HG03039 (cell line): ENCODE results near the gene LUZP1.

Experiments used
- ATAC-seq: cut with Tn5 transposase; IDR thresholded peaks from one replicate; pipeline ENCODE4 v1.9.1; 2021; ENCODE audit warnings: mild to moderate bottlenecking, moderate library complexity; ENCODE audit not compliant: unreplicated experiment

The LUZP1 gene

DNA sequence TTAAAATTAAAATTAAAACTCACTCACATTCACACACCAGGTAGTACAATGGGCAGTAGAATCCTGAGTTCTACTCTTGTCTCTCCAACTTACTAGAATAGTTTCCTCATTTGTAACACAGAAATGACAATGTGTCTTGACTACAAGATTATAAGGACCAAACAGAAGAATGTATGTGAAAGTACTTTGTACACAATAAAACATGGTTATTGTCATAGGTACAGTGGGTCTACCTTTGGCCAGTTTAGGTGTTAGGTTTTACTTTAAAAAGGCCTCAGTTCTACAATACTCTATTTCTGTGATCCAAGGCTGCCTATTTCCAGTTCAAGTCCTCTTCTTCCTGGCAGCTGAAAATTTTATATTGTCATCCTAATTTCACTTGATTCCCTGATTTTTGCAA, 50.2 kb downstream of the LUZP1 start:
- no peak for ATAC-seq

- no peak for ATAC-seq
These were observed 51.5 kb downstream of the LUZP1 start for GRCh38 chr1:23116921-23117699.

DNA sequence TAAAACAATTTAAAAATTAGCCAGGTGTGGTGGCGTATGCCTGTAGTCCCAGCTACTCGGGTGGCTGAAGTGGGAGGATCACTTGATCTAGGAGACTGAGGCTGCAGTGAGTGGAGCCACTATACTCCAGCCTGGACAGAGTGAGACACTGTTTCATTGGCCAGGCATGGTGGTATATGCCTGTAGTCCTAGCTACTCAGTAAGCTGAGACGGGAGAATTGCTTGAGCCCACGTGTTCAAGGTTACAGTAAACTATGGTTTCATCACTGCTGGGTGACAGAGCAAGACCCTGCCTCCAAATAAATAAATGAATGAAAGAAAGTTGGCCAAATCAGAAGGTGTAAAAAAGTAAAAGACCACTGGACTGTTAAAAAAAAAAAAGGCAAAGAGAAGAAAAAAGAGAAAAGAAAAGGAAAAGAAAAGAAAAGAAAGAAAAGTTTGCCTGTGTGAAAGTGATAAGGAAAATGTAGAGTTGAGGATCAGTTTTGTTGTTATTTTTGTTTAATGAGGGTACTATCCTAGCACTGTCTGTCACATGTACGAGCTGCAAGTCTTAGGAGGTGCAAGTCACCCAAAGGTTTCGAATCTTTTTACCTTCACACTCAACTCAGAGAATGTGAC, 52.3 kb downstream of the LUZP1 start:
- ATAC-seq, result no peak

DNA sequence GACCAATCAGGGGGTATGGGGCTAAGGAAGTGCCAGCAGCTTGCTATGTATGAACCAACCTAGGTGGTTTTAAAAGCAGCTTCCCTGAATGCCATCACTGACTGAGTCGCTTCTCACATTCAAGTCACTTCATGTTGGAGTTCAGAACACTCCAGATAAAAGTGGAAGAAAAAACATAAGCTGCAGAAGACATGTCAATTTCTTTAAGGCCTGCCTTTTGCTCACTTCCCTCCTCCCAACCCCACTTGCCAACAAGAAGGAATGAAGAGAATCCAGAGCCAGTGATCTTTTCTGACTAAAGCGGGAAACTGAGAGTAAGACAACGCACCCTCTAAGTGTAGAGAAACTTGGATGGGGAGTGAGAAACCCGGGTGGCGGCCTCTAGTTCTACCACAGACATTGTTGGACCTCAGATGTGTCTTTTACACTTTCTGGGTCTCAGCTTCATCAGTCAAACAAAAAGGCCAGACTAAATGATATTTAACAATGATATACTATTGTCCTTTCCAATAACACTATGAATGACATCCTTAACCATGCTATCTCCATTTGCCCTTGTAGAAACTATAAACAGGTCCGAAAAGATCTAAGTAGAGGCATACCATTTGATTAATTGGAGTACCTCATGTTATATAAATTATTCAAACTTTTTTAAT, 54.1 kb downstream of the LUZP1 start:
- ATAC-seq, result no peak

GRCh38 chr1:23111600-23112535, 56.8 kb downstream of the LUZP1 start:
- no peak for ATAC-seq

- ATAC-seq, result no peak
These were observed 58.3 kb downstream of the LUZP1 start for GRCh38 chr1:23110391-23110790.

GRCh38 chr1:23108918-23109533, 59.6 kb downstream of the LUZP1 start:
- no peak for ATAC-seq

DNA sequence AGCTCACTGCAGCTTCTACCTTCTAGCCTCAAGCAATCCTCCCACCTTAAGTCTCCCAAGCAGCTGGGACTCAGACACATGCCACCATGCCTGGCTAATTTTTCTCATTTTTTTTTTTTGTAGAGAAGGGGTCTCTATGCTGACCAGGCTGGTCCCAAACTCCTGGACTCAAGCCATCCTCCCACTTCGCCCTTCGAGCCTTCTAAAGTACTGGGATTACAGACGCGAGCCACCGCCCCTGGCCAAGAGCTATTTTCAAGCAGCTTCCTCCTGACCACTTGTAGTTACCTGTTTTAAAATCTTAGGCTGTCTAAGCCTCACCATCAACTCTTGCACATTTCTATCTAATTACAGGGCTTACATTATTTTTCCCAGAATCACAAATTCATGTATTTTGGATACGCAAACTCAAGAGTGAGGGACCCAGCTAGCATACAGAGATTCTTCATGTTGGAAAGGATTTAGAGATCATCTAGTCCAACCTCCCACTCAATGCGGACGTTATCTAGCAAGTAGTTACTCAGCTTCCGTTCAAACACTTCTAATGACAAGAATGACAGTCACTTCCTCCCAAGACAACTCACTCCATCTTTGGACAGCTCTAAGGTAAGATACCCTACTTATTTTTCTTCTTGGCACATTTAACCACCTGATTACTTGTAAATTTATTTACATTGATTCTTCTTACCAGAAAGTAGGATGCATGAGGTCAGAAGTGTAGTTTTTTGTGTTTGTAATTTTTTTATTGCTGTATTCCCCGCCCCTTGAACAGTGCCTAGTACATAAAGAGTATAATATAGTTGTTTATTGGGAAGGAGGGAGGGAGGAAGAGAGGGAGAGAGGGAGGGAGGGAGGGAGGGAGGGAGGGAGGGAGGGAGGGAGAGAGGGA, 65.4 kb downstream of the LUZP1 start:
- ATAC-seq, result no peak

DNA sequence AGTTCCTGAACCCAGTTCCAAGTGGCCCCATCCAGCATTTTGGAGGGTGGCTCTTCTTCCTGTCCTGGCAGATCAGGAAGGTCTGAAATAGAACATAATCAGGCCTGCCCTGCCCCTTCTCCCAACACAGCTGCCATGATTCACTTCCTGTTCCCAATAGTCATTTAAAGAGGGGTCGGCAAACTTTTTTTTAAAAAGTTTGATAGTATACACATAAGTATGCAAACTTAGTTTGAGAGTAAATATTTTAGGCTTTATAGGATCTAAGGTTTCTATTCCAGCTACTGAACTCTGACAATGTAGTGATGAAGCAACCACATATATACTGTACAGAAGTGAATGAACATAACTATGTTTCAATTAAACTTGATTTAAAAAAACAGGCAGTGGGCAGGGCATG, 66.4 kb downstream of the LUZP1 start:
- no peak for ATAC-seq

- ATAC-seq, result no peak
These were observed 66.8 kb downstream of the LUZP1 start for GRCh38 chr1:23101887-23102286.

- ATAC-seq, result no peak
These were observed 67.4 kb downstream of the LUZP1 start for GRCh38 chr1:23101101-23101827.

GRCh38 chr1:23100074-23100748, 68.4 kb downstream of the LUZP1 start:
- ATAC-seq, result no peak

DNA sequence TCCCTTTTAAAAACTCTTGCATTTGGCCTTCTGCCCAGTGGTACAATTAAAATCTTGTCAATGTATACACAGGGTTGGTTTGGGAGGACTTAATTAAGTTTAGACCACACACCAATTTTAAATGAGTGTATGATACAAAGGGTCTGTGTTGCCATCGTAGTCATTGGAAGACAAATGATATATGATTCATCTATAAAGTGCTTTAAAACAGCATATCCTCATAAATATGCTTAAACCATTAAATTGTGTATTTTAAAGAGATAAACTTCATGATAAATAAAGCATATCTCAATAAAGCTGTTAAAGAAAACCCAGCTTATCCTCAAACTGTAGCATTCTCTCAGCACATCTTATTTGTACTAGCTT, 69.5 kb downstream of the LUZP1 start:
- no peak for ATAC-seq

DNA sequence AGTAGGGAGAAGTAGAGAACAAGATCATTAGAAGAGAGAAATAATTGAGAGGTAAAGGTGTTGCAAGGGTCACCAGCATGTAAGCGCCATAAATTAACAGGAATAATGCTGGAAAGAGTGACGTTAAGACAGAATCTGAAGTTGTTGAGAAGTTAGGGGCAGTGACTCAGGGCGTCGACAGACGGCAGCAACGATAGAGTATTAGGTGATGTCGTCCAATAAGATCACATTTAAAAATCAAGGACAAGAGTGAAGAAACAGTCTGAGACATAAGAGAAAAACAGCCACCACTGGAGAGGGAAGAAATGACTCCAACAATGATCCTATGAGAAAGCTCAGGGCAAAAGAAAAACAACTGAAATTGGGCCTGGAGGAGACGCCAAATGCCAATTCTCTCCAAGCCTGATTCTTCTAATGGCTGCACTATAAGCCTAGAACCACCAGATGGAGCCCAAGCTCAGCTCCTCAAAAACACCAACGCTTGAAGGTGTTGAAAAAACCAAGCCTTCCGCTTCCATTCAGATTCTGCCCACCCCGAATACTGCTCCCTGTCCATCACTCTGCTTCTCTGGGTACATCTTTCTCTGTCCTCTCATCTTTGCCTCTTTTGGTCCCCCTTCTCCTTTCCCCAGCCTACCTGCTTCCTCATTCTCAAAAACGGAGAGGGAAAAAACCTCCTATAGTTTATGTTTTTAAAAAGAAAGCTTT, 70.0 kb downstream of the LUZP1 start:
- no peak for ATAC-seq

GRCh38 chr1:23097316-23097715, 71.3 kb downstream of the LUZP1 start:
- ATAC-seq, result no peak

DNA sequence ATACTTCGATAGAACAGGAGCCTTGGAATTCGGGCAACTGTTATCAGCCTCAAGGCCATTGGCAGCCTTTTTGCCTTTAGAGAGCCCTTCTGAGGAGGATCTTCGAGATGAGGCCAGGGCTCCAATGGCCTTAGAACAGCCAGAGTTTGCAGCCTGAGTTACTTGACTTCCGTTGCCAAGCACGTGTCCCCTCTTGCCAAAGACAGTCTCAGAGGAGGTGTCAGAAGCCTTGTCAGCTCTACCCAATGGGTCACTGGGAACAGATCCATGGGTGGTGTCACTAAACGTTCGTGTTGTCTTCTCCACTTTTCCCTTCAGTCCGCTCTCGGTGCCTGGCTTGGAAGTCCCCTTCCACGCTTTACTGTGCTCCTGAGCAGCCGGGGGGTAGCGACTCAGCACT, 76.2 kb downstream of the LUZP1 start:
- no peak for ATAC-seq

GRCh38 chr1:23091545-23091944, 77.1 kb downstream of the LUZP1 start:
- ATAC-seq, result no peak

DNA sequence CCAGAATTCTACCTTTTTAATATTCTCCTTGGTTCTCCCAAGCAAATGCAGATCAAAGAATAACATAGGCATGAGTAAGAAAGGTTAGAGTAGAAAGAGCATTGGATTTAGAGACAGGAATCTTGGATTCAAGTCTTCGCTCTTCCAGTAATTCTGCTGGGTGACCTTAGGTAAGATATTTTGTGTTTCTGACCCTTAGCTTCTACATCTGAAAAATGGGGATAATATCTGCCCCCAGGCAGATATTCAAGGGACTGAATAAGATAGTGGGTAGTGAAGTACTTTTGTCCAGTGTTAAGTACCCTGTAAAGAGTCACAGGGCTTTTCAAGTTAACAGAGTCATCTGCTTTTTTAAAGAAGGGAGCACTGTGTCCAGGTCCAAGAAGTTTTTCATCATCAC, 78.6 kb downstream of the LUZP1 start:
- ATAC-seq, result no peak
